Measurements from ENCODE around the gene SERPINE3. TPM values are rescaled to one million over a fixed set of nuclear protein-coding genes. Genes with fewer than 3 reads are reported as not detected.

SERPINE3 gene
- total and polyA plus RNA-seq, 3 donors from 2014 or later: 0.12 to 0.70 TPM; not detected in 1

- DNase-seq: no peak
- no peak overlapping the region for H3K27ac ChIP-seq
- H3K27me3 ChIP-seq: no peaks in the 10 kb centered on the region
- 88 to 92% methylated on average over 2 of the region's 2 CpGs for WGBS, 2 donors
- intact Hi-C loops (cut with DNase I; ENCODE audit: low total_unique reads): no loop called here
- no peaks in the 10 kb centered on the region for H3K9me3 ChIP-seq
- H3K4me3 ChIP-seq: no peak overlapping the region
- no peaks in the 10 kb centered on the region for H3K36me3 ChIP-seq (ENCODE audit: low read depth, missing control alignments)
- no peaks in the 10 kb centered on the region for H3K4me1 ChIP-seq
- TF ChIP-seq POLR2A (IDR thresholded peaks at IDR 0.05) (no peak), CTCF (IDR thresholded peaks at IDR 0.05) (no peak)
Measured at GRCh38 chr13:51321836-51322235, 17.7 kb upstream of the SERPINE3 start.

GRCh38 chr13:51322826-51323225 is 16.7 kb upstream of the SERPINE3 start:
- Histone ChIP-seq H3K4me3 (no peak overlapping the region), H3K36me3 (ENCODE audit: low read depth, missing control alignments) (no peaks in the 10 kb centered on the region), H3K27ac (no peak overlapping the region), H3K27me3 (no peaks in the 10 kb centered on the region), H3K4me1 (no peaks in the 10 kb centered on the region), H3K9me3 (no peaks in the 10 kb centered on the region)
- TF ChIP-seq POLR2A (IDR thresholded peaks at IDR 0.05): no peak
- no peak for TF ChIP-seq CTCF (IDR thresholded peaks at IDR 0.05)
- WGBS, 2 donors: 96% methylated on average over 3 of the region's 3 CpGs; no CpG with 5 or more reads in 1 of the 2 donors
- no peak for DNase-seq
- intact Hi-C loops (cut with DNase I; ENCODE audit: low total_unique reads): no loop called here

DNA sequence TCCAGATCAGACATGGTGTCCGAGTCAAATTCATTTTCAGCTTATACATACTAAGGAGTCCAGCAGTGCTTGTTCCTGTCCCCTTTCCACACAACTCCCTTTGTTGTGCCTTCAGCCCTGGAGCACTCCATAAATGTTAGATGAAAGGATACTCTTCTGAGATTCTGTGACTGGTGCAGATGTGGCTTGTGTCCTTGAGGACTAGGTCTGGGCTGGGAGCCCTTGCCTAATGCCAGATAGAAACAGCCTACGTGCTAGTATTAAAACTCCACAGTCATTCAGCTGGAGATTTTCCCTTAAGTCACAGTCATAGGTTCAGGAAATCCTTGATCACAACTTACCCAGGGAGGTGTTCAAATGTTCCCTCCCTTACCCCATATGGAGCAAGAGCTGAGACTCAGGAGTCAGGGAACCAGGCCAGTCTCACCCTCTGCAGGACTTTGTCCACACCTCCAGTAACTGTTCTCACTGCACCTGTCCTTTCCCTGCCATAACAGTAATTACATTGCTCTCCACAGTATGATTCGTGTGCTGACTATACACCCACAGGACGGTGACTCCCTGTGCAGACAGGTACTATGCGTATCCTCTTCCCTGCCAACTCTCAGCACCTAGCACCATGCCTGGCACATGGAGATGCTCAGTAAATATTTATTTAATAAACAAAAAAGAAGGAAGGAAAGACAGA is 15.5 kb upstream of the SERPINE3 start:
- H3K36me3 ChIP-seq (ENCODE audit: low read depth, missing control alignments): no peaks in the 10 kb centered on the region
- H3K27ac ChIP-seq: no peak overlapping the region
- no peaks in the 10 kb centered on the region for H3K27me3 ChIP-seq
- 70 to 85% methylated on average over 5 of the region's 5 CpGs for WGBS, 2 donors
- no peak overlapping the region for H3K4me3 ChIP-seq
- no peaks in the 10 kb centered on the region for H3K9me3 ChIP-seq
- intact Hi-C loops (cut with DNase I; ENCODE audit: low total_unique reads): no loop called here
- no peak for TF ChIP-seq CTCF (IDR thresholded peaks at IDR 0.05)
- DNase-seq: no peak
- H3K4me1 ChIP-seq: no peaks in the 10 kb centered on the region

DNA sequence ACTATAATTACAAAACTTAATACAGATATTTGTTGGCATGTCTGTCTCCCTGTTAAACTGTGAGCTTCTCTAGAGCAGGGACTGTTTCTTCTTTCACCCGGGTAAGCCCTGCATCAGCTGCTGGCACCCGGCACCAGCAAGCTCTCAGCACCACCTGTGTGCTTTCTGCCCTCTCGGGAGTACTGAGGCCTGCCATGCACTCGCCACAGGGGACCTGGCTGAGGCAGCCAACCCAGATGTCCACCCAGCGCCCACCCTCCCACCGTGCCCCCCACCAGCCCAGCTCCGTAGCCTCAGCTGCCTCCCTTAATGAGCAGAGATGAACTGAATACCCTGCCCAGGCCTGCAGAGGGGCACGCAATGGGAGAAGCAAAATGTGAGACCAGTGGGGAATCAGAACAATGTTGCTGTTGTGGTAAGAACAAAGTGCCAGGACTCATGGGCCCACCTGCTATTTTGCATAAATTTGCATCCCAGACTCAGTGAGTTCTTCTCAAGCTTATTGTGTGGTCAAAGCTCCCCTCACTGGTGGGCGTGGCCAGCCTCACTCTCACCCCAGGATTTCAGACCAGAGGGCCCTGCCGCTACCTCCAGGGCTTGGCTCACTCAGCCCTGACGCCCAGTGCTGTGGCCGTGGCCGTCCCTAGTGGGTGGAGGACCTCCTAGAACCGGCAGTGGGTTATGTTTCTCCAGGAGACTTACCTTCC is 14.6 kb upstream of the SERPINE3 start:
- Histone ChIP-seq H3K27me3 (no peaks in the 10 kb centered on the region), H3K36me3 (ENCODE audit: low read depth, missing control alignments) (no peaks in the 10 kb centered on the region), H3K4me1 (no peaks in the 10 kb centered on the region), H3K4me3 (no peak overlapping the region), H3K27ac (no peak overlapping the region), H3K9me3 (no peaks in the 10 kb centered on the region)
- no peak for TF ChIP-seq CTCF (IDR thresholded peaks at IDR 0.05)
- TF ChIP-seq POLR2A (IDR thresholded peaks at IDR 0.05): no peak
- WGBS, 2 donors: 79 to 82% methylated on average over 13 to 14 of the region's 14 CpGs
- DNase-seq: no peak
- intact Hi-C loops (cut with DNase I; ENCODE audit: low total_unique reads): no loop called here

All from testis (tissue), 3 donors.